GM23338 (cell line): Measurements from ENCODE around the gene SRGAP2C.
"Not testable (repeated sequence)": the region's sequence is repeated elsewhere in the genome, so short reads cannot be mapped to it uniquely, and the experiment has no call there.

Source experiments
- CREB1 ChIP-seq: fragments of 250-450 bp; sonication (Bioruptor Pico); IDR thresholded peaks from 2 replicates; pipeline ENCODE4 v1.5.0; 2020; ENCODE audit warnings: low read depth, mild to moderate bottlenecking, moderate library complexity
- EZH2 ChIP-seq: fragments of 200-600 bp; sonication (generic); IDR thresholded peaks from one replicate; pipeline ENCODE4 v1.8.0; 2017; ENCODE audit warnings: antibody characterized with exemption, mild to moderate bottlenecking, low read depth; ENCODE audit not compliant: unreplicated experiment
- EZH2phosphoT487 ChIP-seq: fragments of 200-600 bp; sonication (generic); IDR thresholded peaks from one replicate; pipeline ENCODE4 v1.8.1; 2018; ENCODE audit warnings: antibody characterized with exemption; ENCODE audit not compliant: unreplicated experiment
- NANOG ChIP-seq: IDR thresholded peaks from 2 replicates; pipeline ENCODE4 v1.6.1; 2016; ENCODE audit warnings: antibody characterized with exemption, borderline replicate concordance
- POLR2AphosphoS5 ChIP-seq: IDR thresholded peaks from 2 replicates; pipeline ENCODE4 v1.6.1; 2016; ENCODE audit warnings: antibody characterized with exemption, low read depth
- ZNF331 ChIP-seq: fragments of 250-450 bp; sonication (Bioruptor Pico); IDR thresholded peaks from 2 replicates; pipeline ENCODE4 v1.5.0; 2020; ENCODE audit warnings: low read depth, mild to moderate bottlenecking, moderate library complexity
- TF ChIP-seq, protein P1 (sequence below): IDR thresholded peaks from one replicate; pipeline ENCODE4 v1.6.1; 2018; ENCODE audit warnings: antibody characterized with exemption; ENCODE audit not compliant: unreplicated experiment
- TF ChIP-seq, protein P2 (sequence below), 2 experiments: fragments of 200-600 bp in 1 of 2; sonication (generic) in 1 of 2; conservative IDR thresholded peaks; 2 replicates each; pipeline versions ENCODE4 v1.5.1 to v1.6.1; 2016 to 2017; ENCODE audit warnings: antibody characterized with exemption in 2 of 2, low read depth in 2 of 2, mild to moderate bottlenecking in 2 of 2, moderate library complexity in 1 of 2
- TF ChIP-seq, protein P3 (sequence below): IDR thresholded peaks from 2 replicates; pipeline ENCODE4 v1.6.1; 2016; ENCODE audit warnings: antibody characterized with exemption

DNA sequence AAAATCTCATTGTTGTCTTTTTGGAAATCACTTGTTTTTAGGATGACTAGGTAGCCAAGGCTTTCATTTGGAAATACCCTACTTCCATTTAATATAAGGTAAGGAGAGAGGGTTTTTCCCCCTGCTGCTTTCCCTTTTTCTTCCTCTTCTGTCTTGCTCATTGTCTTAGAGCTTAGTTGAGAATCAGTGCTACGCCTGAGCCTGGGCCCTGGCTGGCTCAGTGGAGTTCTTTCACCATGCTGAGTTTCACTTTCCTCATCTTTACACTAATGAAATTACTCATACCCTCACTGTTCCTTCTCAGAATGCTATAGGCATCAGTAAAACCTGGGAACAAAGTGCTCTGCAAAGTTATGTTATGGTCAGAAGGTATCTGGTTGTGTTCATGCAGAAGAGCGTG is 154.8 kb downstream of the SRGAP2C start:
- TF ChIP-seq EZH2; POLR2AphosphoS5; CREB1 (CRISPR knock-in tag); EZH2phosphoT487; NANOG; ZNF331: not testable (repeated sequence)
- TF ChIP-seq, protein P1, sequence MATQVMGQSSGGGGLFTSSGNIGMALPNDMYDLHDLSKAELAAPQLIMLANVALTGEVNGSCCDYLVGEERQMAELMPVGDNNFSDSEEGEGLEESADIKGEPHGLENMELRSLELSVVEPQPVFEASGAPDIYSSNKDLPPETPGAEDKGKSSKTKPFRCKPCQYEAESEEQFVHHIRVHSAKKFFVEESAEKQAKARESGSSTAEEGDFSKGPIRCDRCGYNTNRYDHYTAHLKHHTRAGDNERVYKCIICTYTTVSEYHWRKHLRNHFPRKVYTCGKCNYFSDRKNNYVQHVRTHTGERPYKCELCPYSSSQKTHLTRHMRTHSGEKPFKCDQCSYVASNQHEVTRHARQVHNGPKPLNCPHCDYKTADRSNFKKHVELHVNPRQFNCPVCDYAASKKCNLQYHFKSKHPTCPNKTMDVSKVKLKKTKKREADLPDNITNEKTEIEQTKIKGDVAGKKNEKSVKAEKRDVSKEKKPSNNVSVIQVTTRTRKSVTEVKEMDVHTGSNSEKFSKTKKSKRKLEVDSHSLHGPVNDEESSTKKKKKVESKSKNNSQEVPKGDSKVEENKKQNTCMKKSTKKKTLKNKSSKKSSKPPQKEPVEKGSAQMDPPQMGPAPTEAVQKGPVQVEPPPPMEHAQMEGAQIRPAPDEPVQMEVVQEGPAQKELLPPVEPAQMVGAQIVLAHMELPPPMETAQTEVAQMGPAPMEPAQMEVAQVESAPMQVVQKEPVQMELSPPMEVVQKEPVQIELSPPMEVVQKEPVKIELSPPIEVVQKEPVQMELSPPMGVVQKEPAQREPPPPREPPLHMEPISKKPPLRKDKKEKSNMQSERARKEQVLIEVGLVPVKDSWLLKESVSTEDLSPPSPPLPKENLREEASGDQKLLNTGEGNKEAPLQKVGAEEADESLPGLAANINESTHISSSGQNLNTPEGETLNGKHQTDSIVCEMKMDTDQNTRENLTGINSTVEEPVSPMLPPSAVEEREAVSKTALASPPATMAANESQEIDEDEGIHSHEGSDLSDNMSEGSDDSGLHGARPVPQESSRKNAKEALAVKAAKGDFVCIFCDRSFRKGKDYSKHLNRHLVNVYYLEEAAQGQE: not testable (repeated sequence)
- TF ChIP-seq, protein P2, sequence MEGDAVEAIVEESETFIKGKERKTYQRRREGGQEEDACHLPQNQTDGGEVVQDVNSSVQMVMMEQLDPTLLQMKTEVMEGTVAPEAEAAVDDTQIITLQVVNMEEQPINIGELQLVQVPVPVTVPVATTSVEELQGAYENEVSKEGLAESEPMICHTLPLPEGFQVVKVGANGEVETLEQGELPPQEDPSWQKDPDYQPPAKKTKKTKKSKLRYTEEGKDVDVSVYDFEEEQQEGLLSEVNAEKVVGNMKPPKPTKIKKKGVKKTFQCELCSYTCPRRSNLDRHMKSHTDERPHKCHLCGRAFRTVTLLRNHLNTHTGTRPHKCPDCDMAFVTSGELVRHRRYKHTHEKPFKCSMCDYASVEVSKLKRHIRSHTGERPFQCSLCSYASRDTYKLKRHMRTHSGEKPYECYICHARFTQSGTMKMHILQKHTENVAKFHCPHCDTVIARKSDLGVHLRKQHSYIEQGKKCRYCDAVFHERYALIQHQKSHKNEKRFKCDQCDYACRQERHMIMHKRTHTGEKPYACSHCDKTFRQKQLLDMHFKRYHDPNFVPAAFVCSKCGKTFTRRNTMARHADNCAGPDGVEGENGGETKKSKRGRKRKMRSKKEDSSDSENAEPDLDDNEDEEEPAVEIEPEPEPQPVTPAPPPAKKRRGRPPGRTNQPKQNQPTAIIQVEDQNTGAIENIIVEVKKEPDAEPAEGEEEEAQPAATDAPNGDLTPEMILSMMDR (conservative IDR thresholded peaks at IDR 0.05; ENCODE audit: low read depth in 2 of 2): not testable (repeated sequence)
- TF ChIP-seq, protein P3, sequence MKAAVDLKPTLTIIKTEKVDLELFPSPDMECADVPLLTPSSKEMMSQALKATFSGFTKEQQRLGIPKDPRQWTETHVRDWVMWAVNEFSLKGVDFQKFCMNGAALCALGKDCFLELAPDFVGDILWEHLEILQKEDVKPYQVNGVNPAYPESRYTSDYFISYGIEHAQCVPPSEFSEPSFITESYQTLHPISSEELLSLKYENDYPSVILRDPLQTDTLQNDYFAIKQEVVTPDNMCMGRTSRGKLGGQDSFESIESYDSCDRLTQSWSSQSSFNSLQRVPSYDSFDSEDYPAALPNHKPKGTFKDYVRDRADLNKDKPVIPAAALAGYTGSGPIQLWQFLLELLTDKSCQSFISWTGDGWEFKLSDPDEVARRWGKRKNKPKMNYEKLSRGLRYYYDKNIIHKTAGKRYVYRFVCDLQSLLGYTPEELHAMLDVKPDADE: not testable (repeated sequence)
